Hematopoietic multipotent progenitor cell treated with erythropoietin and hydrocortisone succinate and interleukin-3 and kit ligand, for 8 days (in vitro differentiated cells): ENCODE data around the gene SYTL3.

Source experiments
- DNase-seq: peaks from one replicate; pipeline ENCODE4 v3.0.0-alpha.2; 2015

The SYTL3 gene

GRCh38 chr6:158737082-158737709, 87.3 kb downstream of the SYTL3 start:
- DNase-seq = no peak

- peak; percentile 47 for DNase-seq
Measured at GRCh38 chr6:158737710-158738615, 88.1 kb downstream of the SYTL3 start.

DNA sequence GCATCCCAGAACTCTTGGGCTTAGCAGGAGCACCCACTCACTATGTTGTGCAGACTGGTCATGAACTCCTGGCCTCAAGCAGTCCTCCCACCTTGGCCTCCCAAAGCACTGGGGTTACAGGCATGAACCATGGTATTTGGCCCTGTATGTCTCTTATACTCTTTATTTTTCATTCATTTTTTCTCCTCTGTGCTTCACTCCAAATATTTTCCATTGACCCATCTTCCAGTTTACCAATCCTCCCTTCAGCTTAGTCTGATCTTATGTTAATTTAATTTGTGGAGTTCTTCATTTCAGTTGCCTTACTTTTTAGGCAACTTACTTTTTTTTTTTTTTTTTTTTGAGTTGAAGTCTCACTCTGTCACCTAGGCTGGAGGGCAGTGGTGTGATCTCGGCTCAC, 89.8 kb downstream of the SYTL3 start:
- no peak for DNase-seq

DNA sequence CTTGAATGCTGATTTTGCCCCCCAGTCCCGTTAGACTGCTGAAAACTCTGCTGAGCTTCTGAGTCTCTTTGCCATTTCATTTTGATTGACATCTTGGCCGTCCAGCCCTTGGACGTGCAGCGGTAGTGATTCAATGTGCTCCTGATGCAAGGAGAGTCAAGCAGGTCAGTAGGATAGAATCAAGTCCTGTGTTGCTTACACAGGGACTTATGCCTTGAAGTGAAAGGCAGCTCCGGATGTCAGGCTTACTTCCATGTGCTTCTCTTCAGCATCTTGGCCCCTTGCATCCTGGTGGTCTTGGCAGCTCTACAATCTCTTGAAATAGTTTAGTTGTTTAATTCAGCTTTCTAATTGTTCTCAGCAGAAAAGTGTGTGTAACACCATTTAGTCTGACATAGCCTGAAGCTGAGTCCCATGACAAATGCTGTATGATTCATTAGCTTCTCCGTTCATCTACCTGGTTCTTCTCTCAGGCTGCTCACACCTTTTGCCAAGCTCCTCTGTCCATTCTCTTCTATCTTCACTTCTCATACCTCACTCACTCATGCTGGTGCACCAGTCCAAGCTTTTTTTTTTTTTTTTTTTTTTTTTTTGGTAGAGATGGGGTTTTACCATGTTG, 93.3 kb downstream of the SYTL3 start:
- no peak for DNase-seq

GRCh38 chr6:158744986-158745430, 95.2 kb downstream of the SYTL3 start:
- no peak for DNase-seq

DNA sequence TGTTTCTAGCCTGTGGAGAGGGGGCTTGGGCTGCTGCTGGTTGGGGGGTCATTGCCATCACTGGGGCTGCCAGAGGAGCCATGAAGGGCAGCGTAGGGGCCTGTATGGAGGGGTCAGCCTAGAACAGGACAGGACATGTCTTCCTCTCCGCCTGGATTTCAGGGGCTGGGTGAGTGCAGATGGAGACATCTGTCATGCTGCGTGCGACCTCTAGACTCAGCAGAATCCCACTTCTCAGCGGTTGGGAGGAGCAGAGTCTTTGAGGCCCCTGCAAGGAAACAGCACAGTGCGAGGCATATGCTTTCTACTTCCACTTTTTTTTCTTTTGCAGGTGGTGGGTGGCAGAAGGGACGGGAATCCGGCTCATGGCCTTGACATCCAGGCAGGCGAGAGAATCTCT, 101.4 kb downstream of the SYTL3 start:
- DNase-seq = no peak

- DNase-seq = no peak
Measured at GRCh38 chr6:158751921-158752320, 102.1 kb downstream of the SYTL3 start.

GRCh38 chr6:158752613-158753012, 102.8 kb downstream of the SYTL3 start:
- peak; percentile 44 for DNase-seq

DNA sequence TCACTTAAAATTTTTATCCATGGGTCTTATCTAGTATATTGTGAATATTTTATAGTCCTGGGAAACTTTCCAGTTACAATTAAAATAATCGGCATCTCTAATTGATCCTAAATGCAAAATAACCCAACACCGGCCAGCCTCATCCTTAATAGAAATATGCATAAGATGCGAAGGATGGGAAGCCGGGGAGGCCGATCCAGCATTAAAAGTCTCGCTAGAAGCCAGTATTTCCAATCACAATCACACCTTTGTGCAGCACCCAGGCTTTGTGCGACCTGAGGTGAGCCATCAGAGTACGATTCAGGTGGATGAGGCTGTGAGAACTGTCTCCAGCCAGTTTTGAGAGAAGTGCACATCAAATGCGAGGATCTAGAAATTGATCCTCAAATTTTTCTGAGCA, 104.0 kb downstream of the SYTL3 start:
- no peak for DNase-seq

DNA sequence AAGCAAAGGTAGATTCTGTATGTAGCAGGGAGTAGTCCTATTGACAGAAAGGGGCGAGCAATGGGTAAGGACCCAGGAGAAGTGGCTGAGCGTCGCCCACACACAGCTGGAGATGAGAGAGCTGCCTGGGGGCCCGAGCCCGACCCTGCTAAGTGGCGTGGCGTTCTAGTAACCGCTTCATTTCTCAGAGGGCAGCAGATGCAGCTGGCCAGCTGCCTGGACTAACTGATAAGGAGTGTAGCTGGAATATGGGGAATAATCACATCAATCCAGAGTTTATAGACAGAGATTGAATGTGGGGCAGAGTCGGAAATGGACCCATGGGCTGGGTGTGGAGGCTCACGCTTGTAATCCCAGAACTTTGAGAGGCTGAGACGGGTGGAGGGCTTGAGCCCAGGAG, 104.9 kb downstream of the SYTL3 start:
- no peak for DNase-seq

- no peak for DNase-seq
Measured at GRCh38 chr6:158755636-158756035, 105.8 kb downstream of the SYTL3 start.

GRCh38 chr6:158756126-158756525, 106.3 kb downstream of the SYTL3 start:
- DNase-seq = no peak

DNA sequence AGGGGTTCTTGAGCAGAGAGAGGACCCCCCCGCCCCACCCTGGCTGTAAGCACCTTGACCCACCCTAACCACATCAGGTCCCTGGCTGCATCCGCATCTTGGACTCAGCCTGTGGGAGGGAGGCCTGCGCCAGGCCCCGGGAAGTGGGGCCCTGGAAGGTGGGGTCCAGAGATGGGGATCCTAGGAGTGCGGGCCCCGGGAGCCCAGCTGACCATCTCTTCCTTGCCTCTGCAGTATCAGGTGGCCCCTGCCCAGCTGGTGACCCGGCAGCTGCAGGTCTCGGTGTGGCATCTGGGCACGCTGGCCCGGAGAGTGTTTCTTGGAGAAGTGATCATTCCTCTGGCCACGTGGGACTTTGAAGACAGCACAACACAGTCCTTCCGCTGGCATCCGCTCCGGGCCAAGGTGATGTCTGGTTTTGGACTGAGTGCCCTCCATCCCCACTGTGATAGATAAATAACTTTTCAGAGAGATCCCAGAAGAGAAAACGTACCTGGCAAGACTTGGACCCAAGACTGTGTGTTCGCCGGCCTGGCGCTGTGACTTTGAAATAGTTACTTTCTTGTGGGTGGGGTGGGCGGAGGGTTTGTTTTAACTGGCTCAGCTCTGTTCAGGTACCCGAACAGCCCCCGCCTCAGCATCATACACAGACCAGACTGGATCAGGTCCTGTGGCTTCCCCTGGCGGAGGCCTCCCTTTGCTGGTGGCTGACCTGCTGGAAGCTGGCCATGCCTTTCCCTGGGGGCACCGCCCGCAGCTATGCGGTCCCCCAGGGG, 107.3 kb downstream of the SYTL3 start:
- DNase-seq = no peak

DNA sequence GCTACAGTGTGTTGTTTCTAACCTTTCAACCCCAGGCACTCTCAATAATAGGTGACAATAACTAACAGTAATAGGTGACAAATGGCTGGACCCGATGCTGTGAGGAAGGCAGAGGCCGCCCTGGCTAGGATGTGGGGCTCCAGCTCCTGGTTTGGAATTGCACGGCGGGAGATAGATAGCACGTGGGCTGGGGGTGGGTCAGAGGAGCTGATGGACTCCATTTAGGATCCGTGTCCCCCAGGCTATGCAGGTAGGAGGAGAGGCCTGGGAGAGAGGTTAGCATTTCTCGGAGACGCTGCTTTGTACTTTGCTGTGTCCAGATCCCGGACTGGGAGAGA, 107.9 kb downstream of the SYTL3 start:
- DNase-seq = no peak

DNA sequence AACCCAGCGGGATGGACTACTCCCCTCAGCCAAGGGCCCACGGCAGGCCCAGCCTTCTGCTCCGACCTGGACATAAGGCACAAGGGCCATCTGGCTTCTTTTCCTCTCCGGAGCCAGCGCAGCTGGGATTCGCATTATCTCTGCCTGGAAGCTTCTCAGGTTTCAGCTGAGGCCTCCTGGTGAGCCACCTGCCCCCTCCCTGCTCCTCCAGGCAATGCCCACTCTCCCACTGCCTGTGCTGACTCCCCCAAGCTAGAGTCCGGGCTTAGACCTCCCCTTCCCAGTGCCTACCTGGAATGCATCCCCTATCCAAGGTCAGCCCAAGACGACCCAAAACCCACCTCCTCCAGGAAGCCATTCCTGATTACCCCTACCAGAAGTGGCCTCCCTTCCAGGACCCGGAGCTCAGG, 108.6 kb downstream of the SYTL3 start:
- no peak for DNase-seq

- DNase-seq = no peak
Measured at GRCh38 chr6:158758941-158759479, 109.2 kb downstream of the SYTL3 start.

DNA sequence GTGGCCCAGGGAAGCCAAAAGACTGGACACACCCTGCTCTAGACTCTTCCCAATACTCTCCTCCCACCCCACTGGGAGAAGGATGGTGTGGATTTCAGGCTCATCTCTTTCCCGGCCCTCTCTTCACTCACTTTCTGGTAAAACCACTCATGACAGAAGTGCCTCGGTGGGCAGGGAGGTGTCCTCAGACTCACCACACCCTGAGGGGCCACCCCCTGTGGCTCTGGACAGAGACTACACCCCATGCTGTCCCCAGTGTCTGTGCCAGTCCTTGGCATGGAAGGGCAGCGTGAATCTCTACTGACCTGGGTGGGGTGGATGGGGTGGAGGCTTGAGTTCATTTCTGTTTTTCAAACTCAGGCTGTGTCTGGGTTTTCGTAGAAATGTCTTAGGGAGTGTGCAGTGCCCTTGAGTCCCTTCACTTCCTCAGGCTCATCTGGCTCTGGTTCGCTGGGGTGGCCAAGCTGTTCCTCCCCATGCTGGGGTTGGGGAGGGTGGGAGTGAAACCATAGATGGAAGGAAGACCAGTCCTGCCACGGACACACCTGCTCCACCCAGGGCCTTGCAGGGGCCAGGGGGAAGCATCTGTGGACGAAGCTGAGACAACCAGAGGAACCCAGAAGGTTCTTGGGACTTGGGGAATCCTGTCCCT, 110.2 kb downstream of the SYTL3 start:
- DNase-seq = no peak

- no peak for DNase-seq
Measured at GRCh38 chr6:158760618-158761250, 110.9 kb downstream of the SYTL3 start.

GRCh38 chr6:158761746-158762145, 111.9 kb downstream of the SYTL3 start:
- no peak for DNase-seq

GRCh38 chr6:158762787-158763433, 113.1 kb downstream of the SYTL3 start:
- DNase-seq = peak; percentile 94

GRCh38 chr6:158763434-158764182, 113.8 kb downstream of the SYTL3 start:
- no peak for DNase-seq
